ENCODE data around the gene MTX1.

Gene MTX1

GRCh38 chr1:155171836-155172731 is 36.4 kb upstream of the MTX1 start:
- peak overlapping the region; percentile 86 for H3K4me3 ChIP-seq
- TF ChIP-seq CTCF (IDR thresholded peaks at IDR 0.05) = no peak
- peak; percentile 41 for DNase-seq (ENCODE audit: low spot score)
- H3K27ac ChIP-seq = peak overlapping the region; percentile 95 to 96

DNA sequence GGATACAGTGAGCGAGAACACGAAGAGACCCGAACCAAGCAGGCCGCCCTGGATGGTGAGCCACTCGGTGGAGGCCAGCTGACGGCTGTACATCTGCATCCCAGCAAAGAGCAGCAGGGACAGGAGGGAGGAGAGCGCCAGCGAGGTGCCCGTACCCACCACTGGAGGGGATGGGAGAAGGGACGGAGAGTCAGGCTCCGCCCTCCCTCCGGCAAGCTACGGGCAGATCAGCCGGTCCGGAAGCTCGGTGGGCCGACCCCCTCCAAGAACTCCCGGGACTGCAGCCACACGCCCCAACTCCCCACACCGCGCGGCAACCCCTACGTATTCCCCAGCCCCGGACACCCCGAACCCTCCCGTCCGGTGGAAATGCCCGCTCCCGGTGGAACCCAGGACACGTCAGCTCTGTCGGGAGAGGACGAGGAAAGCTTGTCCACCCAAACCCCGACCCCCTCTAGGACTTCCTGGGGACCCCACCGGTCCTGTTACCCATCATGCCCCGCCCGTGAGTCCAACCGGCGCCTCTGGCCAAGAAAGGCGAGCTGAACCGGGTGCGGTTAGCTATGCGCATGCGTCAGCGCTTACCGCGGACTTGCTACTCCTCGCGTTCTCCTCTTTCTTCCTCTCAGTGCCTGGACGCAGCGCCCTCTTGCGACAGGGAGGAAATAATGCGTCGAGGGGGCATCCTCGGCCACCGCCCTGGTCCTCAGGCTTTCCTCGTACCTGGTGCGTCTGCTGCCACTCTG is 35.6 kb upstream of the MTX1 start, which contains the start of gene KRTCAP2:
TSS of gene KRTCAP2 (minus strand) at position 573 of the 746 bp plus-strand sequence. CDS start at position 493, 80 bp downstream.
- DNase-seq (ENCODE audit: low spot score) = peak; percentile 96
- Histone ChIP-seq H3K4me3 (peak within 1 kb of the TSS; percentile 86), H3K27ac (peak within 1 kb of the TSS; percentile 95 to 96)
- peak; percentile 91 for TF ChIP-seq CTCF (IDR thresholded peaks at IDR 0.05)

DNA sequence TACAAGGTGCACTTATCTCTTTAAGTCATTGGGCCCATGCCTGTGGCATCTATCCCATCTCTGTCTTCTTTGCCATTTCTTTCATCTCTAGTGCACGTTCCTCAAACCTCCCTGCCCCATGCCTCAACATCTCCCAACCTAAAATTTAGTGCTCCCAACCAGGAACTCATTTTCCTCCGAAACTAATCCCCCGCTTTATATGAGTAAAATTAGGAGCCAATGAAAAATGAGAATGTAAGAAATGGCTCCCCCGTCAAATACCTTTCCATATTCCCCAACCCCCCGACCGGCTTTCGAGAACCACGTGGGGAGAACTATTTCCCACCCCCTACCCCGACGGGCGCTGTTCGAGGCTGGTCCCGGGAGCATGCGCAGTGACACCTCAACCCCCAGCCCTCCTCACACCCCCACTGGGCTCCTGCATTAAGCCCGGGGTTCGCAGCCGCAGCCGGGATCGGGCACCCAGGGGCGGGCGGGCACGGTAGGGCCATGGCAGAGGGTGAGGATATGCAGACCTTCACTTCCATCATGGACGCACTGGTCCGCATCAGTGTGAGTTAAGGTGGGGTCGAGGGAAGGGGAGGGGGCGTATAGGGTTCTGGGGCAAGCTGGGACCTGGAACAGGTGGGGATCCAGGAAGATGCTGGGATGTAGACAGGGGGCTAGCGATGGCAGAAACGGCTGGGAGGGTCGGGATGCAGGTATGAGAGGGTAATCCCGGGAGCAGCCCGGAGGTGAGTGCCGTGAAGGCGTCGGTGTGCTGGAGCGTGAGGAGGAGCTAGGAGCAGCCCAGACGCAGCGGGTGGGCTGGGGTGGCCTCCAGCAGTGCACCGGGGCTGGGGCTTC is 34.8 kb upstream of the MTX1 start, which contains the start of gene TRIM46:
TSS of gene TRIM46 (plus strand) at position 372 of the 846 bp plus-strand sequence. CDS start at position 490, 118 bp downstream.
- DNase-seq (ENCODE audit: low spot score) = peak; percentile 75
- TF ChIP-seq CTCF (IDR thresholded peaks at IDR 0.05) = peak; percentile 5
- H3K27ac ChIP-seq = peak within 1 kb of the TSS; percentile 95 to 96
- H3K4me3 ChIP-seq = peak within 1 kb of the TSS; percentile 86

- peak; percentile 74 for DNase-seq (ENCODE audit: low spot score)
- peak overlapping the region; percentile 86 for H3K4me3 ChIP-seq
- no peak for TF ChIP-seq CTCF (IDR thresholded peaks at IDR 0.05)
- H3K27ac ChIP-seq = peak overlapping the region; percentile 15 to 95
Measured at GRCh38 chr1:155174324-155175280, 33.9 kb upstream of the MTX1 start.

DNA sequence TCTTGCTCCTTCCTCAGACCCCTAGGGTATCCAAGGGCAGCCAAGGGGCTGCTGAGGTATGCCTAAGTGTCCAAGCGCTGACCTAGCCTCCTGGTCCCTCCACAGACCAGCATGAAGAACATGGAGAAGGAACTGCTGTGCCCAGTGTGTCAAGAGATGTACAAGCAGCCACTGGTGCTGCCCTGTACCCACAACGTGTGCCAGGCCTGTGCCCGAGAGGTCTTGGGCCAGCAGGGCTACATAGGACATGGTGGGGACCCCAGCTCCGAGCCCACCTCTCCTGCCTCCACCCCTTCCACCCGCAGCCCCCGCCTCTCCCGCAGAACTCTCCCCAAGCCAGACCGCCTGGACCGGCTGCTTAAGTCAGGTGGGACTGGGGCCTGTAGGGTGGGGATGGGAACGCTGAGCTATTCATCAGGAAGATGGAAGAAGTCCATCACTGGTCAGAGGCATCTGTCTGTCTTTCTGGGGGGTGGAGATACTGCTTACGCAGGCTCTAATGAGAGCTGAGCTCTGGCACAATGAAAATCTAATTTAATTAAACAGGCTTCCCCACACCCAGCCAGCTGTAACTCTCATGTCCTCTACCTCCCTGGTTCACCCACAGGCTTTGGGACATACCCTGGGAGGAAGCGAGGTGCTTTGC is 33.1 kb upstream of the MTX1 start:
- DNase-seq (ENCODE audit: low spot score) = peak; percentile 75
- H3K27ac ChIP-seq = peak overlapping the region in 1 of 2 donors; percentile 95
- no peak overlapping the region for H3K4me3 ChIP-seq
- no peak for TF ChIP-seq CTCF (IDR thresholded peaks at IDR 0.05)

All from coronary artery (tissue), 2 donors.